SJSA1 (cell line): ENCODE data around the gene MAP1LC3B. TPM values are rescaled to one million over a fixed set of nuclear protein-coding genes. Genes with fewer than 3 reads are reported as not detected.
"Not testable (repeated sequence)": the region's sequence is repeated elsewhere in the genome, so short reads cannot be mapped to it uniquely, and the experiment has no call there.

Experiments used
- DNase-seq, 2 experiments: peaks; one replicate each; pipeline ENCODE4 v3.0.0-alpha.2; 2015 to 2020; ENCODE audit warnings: low spot score in 2 of 2, low read depth in 1 of 2
- H3K27ac ChIP-seq: fragments of 250-450 bp; sonication (Bioruptor Pico); 2 replicates; pipeline ENCODE4 v1.5.1; 2020; ENCODE audit warnings: mild to moderate bottlenecking, moderate library complexity
- H3K27me3 ChIP-seq: fragments of 250-450 bp; sonication (Bioruptor Pico); replicated peaks from 2 replicates; pipeline ENCODE4 v1.5.1; 2020; ENCODE audit warnings: mild to moderate bottlenecking, moderate library complexity
- H3K36me3 ChIP-seq: fragments of 250-450 bp; sonication (Bioruptor Pico); 2 replicates; pipeline ENCODE4 v1.5.1; 2020; ENCODE audit warnings: mild to moderate bottlenecking
- H3K4me1 ChIP-seq: fragments of 250-450 bp; sonication (Bioruptor Pico); replicated peaks from 2 replicates; pipeline ENCODE4 v1.6.1; 2021; ENCODE audit warnings: mild to moderate bottlenecking
- H3K4me3 ChIP-seq: fragments of 250-450 bp; sonication (Bioruptor Pico); 2 replicates; pipeline ENCODE4 v1.5.1; 2020; ENCODE audit warnings: mild to moderate bottlenecking
- H3K9me3 ChIP-seq: fragments of 250-450 bp; sonication (Bioruptor Pico); replicated peaks from 2 replicates; pipeline ENCODE4 v1.5.1; 2020; ENCODE audit warnings: mild to moderate bottlenecking
- total RNA-seq: library from RNA; depleted of rRNA; stranded (reverse); fragments of >200 nt; shearing (Covaris generic); gene quantifications from 2 replicates; pipeline ENCODE4 v1.2.3, GENCODE V29; 2014

The MAP1LC3B gene
- total RNA-seq, 1 experiment from 2014 or later: 21.3 TPM

GRCh38 chr16:87366288-87366687, 25.8 kb upstream of the MAP1LC3B start:
- Histone ChIP-seq H3K4me3 (no peak overlapping the region), H3K9me3 (no peaks in the 10 kb centered on the region), H3K27ac (no peak overlapping the region), H3K36me3 (peaks cover 26% of the 10 kb centered on the region), H3K27me3 (no peaks in the 10 kb centered on the region), H3K4me1 (peaks cover 34% of the 10 kb centered on the region)
- no peak for DNase-seq

GRCh38 chr16:87366930-87367329, 25.2 kb upstream of the MAP1LC3B start:
- peaks cover 21% of the 10 kb centered on the region for H3K36me3 ChIP-seq
- peaks cover 28% of the 10 kb centered on the region for H3K4me1 ChIP-seq
- no peak overlapping the region for H3K4me3 ChIP-seq
- no peak overlapping the region for H3K27ac ChIP-seq
- no peaks in the 10 kb centered on the region for H3K27me3 ChIP-seq
- no peak for DNase-seq
- H3K9me3 ChIP-seq: no peaks in the 10 kb centered on the region

- Histone ChIP-seq H3K27me3 (no peaks in the 10 kb centered on the region), H3K27ac (no peak overlapping the region), H3K4me3 (no peak overlapping the region), H3K4me1 (peaks cover 22% of the 10 kb centered on the region), H3K9me3 (no peaks in the 10 kb centered on the region), H3K36me3 (peaks cover 16% of the 10 kb centered on the region)
- no peak for DNase-seq
Observed at GRCh38 chr16:87367529-87367928, 24.6 kb upstream of the MAP1LC3B start.

- H3K4me3 ChIP-seq: no peak overlapping the region
- no peaks in the 10 kb centered on the region for H3K27me3 ChIP-seq
- H3K36me3 ChIP-seq: peaks cover 11% of the 10 kb centered on the region; the same call in 1 of the 2 replicates
- H3K9me3 ChIP-seq: no peaks in the 10 kb centered on the region
- H3K27ac ChIP-seq: no peak overlapping the region
- DNase-seq: no peak
- peaks cover 15% of the 10 kb centered on the region for H3K4me1 ChIP-seq
Observed at GRCh38 chr16:87368029-87368770, 23.9 kb upstream of the MAP1LC3B start.

- peaks cover 11% of the 10 kb centered on the region; the same call in 1 of the 2 replicates for H3K36me3 ChIP-seq
- peaks cover 5% of the 10 kb centered on the region for H3K4me1 ChIP-seq
- H3K9me3 ChIP-seq: no peaks in the 10 kb centered on the region
- DNase-seq: no peak
- no peak overlapping the region for H3K4me3 ChIP-seq
- H3K27me3 ChIP-seq: no peaks in the 10 kb centered on the region
- no peak overlapping the region for H3K27ac ChIP-seq
Observed at GRCh38 chr16:87369117-87369765, 22.9 kb upstream of the MAP1LC3B start.

- no peaks in the 10 kb centered on the region for H3K4me1 ChIP-seq
- no peaks in the 10 kb centered on the region for H3K27me3 ChIP-seq
- H3K27ac ChIP-seq: no peak overlapping the region
- no peak overlapping the region for H3K4me3 ChIP-seq
- no peaks in the 10 kb centered on the region for H3K9me3 ChIP-seq
- DNase-seq: no peak
- H3K36me3 ChIP-seq: peaks cover 14% of the 10 kb centered on the region; the same call in 1 of the 2 replicates
Observed at GRCh38 chr16:87369796-87370719, 22.1 kb upstream of the MAP1LC3B start.

- Histone ChIP-seq H3K27ac (no peak overlapping the region), H3K36me3 (peaks cover 10% of the 10 kb centered on the region; the same call in 1 of the 2 replicates)
- DNase-seq: no peak
Observed at GRCh38 chr16:87371261-87371866, 20.8 kb upstream of the MAP1LC3B start.

GRCh38 chr16:87372305-87372704, 19.8 kb upstream of the MAP1LC3B start:
- peaks cover 17% of the 10 kb centered on the region for H3K4me1 ChIP-seq
- no peaks in the 10 kb centered on the region for H3K27me3 ChIP-seq
- no peak overlapping the region for H3K27ac ChIP-seq
- DNase-seq: no peak
- no peaks in the 10 kb centered on the region for H3K9me3 ChIP-seq
- H3K36me3 ChIP-seq: peaks cover 6% of the 10 kb centered on the region; the same call in 1 of the 2 replicates
- H3K4me3 ChIP-seq: no peak overlapping the region

More at GRCh38 chr16:87371261-87371866, 20.8 kb upstream of the MAP1LC3B start:
- no peaks in the 10 kb centered on the region for H3K9me3 ChIP-seq
- H3K27me3 ChIP-seq: no peaks in the 10 kb centered on the region
- no peak overlapping the region for H3K4me3 ChIP-seq
- peaks cover 12% of the 10 kb centered on the region for H3K4me1 ChIP-seq

GRCh38 chr16:87374313-87374712, 17.8 kb upstream of the MAP1LC3B start:
- H3K4me3 ChIP-seq: no peak overlapping the region
- peaks cover 6% of the 10 kb centered on the region; the same call in 1 of the 2 replicates for H3K36me3 ChIP-seq
- peaks cover 17% of the 10 kb centered on the region for H3K4me1 ChIP-seq
- H3K27ac ChIP-seq: no peak overlapping the region
- no peak for DNase-seq
- no peaks in the 10 kb centered on the region for H3K27me3 ChIP-seq
- no peaks in the 10 kb centered on the region for H3K9me3 ChIP-seq

- peak in 1 of 2 experiments; percentile 51 for DNase-seq
- no peaks in the 10 kb centered on the region for H3K27me3 ChIP-seq
- no peak overlapping the region; the same call in 1 of the 2 replicates for H3K27ac ChIP-seq
- no peak overlapping the region for H3K4me3 ChIP-seq
- peaks cover 19% of the 10 kb centered on the region for H3K4me1 ChIP-seq
- H3K9me3 ChIP-seq: no peaks in the 10 kb centered on the region
- H3K36me3 ChIP-seq: peaks cover 6% of the 10 kb centered on the region; the same call in 1 of the 2 replicates
Observed at GRCh38 chr16:87375426-87376135, 16.6 kb upstream of the MAP1LC3B start.

- no peak overlapping the region for H3K4me3 ChIP-seq
- DNase-seq: no peak
- H3K9me3 ChIP-seq: no peaks in the 10 kb centered on the region
- H3K4me1 ChIP-seq: peaks cover 30% of the 10 kb centered on the region
- no peak overlapping the region for H3K27ac ChIP-seq
- H3K27me3 ChIP-seq: no peaks in the 10 kb centered on the region
- peaks cover 3% of the 10 kb centered on the region; the same call in 1 of the 2 replicates for H3K36me3 ChIP-seq
Observed at GRCh38 chr16:87376660-87377059, 15.5 kb upstream of the MAP1LC3B start.

GRCh38 chr16:87379312-87379752, 12.8 kb upstream of the MAP1LC3B start:
- not testable (repeated sequence) for DNase-seq, H3K27ac ChIP-seq, H3K4me3 ChIP-seq, H3K36me3 ChIP-seq, H3K27me3 ChIP-seq, H3K9me3 ChIP-seq
- peaks cover 41% of the 10 kb centered on the region for H3K4me1 ChIP-seq
